Measurements from ENCODE around the gene EML6.
A peak's percentile ranks its signal among the peaks of the same experiment; 100 is the strongest.

The EML6 gene

DNA sequence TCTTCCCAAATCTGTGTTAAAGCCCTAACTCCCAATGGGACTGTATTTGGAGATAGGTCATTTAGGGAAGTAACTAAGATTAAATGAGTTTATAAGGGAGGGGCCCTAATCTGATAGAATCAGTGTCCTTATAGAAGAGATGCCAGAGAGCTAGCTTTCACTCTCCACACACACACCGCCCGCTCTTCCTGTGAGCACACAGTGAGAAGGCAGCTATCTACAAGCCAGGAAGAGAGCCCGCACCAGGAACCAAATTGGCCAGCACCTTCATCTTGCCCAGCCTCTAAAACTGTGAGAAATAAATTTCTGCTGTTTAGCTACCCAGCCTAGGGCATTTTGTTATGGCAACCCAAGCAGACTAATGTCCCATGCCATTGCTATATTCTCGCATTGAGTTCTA, 201.6 kb downstream of the EML6 start:
- no peak for DNase-seq

DNA sequence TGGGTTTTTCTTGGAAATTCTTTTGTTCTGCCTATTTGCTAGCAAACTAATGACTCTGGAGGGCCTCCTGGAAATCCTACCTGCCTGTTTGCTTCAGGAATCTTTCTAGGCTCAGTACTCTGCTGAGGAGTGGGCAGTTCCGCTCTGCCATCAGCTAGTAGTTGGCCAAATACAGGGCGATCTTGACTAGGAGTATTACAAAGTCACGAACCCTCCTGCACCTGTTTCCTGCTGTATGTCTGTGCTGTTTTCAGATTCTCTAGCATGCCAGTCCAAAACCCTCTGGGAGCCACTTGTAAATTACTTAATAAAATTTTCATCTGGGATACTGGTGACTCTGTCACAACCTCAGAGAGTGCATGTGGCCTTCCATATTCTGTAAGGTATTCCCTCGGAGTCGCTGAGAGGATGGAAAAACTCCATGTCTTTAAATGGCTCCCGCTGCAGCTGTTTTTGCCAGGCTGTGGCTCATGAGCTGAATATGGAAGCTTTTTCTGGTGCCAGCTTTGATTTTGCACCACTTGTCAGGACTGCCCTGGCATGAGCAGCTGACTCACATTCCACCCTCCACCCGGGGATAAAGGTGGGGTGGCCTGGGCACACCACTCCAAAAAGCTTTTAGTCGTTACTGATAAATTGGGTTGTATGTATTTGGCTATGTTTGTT, 203.8 kb downstream of the EML6 start:
- DNase-seq: no peak

DNA sequence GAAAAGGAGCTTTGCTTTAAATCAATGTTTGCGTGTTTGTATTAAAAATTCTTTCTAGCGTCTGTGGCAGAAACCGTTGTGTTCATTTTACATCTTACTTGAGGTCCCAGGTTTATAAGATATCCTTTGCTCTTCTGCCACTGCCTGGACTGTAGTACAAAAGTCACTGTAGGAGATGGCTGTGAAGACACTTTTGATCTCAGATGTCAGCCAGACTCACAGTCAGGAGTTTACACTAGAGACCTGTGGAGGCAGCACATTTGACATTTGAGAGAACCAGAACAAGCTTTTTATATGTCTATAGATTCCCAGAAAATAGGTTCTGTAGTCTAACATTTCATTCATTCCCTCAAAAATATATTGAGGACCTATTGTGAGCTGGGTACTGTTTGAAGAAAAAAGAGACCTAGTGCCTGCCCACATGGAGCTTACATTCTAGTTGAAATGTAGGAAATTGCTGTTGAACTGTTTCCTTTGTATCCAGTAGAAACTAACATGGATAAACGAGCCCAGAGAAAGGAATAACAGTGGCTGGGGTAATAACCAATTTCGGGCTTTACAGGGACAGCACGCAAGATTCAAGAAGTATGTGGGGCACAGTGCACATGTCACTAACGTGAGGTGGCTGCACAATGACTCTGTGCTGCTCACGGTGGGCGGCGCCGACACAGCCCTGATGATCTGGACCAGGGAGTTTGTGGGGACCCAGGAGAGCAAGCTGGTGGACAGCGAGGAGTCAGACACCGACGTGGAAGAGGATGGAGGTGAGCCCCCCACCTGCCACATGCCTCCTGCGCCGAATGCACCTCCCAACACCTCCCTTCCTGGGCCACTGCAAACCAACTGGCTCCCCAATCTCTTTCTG, 204.5 kb downstream of the EML6 start:
- DNase-seq: no peak

DNA sequence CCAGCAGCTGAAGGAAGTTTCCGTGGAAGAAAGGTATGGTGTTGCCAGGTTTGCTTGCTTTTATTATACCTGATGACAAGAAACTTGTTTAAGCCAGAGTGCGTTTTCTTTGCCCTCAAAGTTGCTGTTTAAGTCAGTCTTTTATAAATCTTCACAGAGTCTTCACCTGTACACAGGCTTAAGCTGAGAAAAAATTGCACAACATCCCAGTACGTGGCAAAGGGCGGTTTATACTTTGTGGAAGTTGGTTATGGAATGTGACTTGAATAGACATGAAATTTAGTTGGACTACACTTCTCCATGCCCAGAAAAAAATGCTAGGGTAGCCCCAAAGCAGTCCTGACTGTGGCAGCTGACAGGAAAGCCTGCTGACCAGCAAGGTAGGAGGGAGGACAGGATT, 205.3 kb downstream of the EML6 start:
- no peak for DNase-seq

DNA sequence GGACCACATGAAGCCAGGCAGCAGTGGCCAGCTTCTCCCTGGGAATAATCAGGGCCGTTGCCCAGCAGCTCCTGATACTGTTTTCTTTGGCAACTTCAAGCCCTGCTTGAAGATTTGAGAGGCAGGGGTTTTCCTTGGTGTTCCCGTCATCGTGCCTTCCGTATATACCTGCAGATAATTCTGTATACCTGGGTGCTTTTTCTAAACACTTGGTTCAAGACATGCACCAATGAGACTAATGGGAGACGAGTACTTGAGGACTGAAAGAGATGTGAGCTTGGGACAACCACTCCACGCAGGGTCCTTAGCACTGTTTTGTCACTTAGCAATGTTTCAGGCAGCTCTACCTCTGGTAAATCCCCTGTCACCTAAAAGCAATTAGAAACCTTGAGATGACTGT, 208.0 kb downstream of the EML6 start:
- no peak for DNase-seq

DNA sequence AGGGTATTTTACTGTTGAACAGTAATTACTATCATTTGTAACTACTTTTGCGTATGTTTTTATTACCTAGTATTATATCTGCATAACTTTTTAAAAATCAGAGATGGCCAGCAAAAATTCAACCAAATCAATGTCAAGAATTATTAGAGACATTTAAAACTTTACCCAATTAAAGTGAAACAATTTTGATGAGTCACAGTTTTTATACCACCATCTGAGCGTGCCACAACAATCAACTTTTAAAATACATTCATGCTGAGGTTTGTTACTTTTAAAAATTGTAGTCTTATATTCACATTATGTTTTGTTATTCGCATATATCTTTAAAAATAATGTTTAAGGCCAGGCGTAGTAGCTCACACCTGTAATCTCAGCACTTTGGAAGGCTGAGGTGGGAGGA, 211.9 kb downstream of the EML6 start:
- DNase-seq: no peak

DNA sequence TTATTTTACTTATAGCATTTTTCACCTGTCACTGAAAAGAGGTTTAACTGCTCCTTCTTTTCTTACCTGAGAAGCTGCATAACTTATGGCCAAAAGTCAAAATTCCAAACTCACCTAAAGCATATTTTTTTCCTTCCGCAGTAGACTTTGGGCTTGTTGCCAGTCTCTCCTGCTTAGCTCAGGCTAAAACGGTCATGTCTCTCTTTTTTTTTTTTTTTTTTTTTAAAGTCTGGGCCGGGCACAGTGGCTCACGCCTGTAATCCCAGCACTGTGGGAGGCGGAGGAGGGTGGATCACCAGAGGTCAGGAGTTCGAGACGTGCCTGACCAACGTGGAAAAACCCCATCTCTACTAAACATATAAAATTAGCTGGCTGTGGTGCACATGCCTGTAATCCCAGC, 213.3 kb downstream of the EML6 start:
- DNase-seq: peak; percentile 33

DNA sequence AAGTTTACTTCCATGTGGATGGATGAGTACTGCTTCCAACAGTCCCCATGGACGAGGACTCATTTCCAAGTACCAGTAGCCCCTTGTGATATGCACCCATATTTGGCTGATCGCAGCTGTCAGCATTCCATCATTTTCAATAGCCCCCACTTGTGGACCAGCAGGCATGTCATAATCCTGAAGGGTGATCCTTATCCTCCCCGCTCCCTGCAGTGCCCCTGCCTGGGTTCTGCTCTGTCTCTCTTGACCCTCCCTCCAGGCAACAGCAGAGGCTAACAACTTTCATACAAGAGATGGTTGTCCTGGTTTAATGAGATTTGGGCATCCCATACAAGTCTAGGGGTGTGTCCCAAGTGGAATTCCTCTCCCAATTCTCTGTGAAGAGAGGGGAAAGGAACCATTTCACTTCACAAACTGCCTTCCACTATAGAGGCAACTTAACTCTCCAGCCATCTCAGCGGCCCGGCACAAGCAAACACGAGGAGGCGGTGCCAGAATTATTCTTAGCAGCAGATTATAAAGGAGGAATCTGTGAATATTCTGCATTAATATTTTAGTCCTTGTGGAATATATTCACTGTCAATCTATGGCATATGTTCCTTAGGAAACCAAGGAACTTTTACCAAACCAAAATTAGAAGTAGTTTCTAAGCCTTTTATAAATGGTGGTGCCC, 216.1 kb downstream of the EML6 start:
- DNase-seq: no peak

DNA sequence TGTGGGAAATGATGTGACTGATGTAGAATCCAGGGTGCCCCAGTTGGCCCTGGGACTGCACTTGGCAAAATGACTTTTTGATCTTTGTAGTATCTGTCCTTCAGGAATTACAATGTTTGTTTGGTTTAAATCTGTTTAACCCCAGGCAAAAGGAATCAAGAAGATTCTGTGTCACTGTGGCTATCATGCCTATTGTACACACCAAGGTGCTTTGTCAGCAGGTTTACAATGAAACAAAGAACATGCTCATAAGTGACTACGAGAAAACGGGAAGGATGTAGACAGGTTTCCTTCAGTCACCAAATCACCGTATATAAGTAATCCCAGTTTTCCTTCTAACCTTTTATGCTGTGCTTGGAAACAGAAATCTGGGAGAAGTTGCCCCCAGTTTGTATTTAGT, 217.3 kb downstream of the EML6 start:
- DNase-seq: no peak

DNA sequence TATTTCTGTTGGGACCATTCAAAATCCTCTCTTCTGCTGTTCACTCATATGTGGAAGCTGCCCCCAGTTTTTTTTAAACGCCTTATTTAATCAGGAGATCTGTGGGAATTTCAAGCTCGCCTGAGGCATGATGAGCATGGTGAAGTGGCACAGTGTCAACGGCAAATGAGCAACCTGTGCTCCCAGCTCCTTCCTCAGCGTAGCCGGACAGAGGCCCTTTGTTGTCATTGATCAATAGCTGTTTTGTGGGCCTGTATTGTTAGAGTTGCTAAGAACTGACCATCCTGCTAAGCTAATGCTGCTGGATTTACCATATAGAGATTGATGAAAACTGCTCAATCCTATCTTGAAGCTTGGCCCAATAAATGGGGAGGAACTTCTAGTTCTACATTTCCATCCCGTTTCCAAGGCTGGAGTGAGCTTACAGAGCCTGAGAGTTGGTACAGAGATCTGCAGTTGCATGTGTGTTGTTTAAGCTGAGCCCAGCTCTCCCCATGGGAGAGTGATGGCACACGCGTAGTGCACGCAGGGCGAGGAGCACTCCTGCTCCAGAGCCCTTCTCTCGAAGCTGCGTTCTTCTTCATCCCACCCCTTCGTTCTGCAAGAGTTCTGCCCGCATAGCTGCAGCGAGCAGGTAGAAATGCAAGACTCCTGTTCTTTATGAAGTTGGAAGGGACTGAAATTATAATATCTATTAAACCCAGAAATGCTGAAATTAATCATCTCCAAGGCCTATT, 218.0 kb downstream of the EML6 start:
- DNase-seq: no peak

DNA sequence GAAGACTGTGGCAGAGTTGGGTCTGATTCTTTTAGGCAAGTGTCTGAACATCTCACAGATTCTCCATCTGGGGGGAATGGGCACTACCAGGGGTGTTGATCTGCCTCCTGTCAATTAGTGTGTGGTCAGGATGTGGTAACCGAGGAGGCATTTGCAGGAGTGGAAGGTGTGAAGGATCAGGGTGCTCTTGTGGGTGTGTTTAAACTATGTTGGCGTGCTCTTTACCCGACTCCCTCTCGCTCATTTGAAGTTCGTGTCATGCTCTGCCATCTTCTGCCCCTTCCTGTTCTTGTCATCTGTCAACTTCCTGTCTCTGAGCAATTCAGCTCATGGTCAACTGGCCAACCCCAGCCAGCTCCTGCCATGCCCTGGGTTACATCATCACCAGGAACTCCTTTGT, 218.9 kb downstream of the EML6 start:
- DNase-seq: no peak

DNA sequence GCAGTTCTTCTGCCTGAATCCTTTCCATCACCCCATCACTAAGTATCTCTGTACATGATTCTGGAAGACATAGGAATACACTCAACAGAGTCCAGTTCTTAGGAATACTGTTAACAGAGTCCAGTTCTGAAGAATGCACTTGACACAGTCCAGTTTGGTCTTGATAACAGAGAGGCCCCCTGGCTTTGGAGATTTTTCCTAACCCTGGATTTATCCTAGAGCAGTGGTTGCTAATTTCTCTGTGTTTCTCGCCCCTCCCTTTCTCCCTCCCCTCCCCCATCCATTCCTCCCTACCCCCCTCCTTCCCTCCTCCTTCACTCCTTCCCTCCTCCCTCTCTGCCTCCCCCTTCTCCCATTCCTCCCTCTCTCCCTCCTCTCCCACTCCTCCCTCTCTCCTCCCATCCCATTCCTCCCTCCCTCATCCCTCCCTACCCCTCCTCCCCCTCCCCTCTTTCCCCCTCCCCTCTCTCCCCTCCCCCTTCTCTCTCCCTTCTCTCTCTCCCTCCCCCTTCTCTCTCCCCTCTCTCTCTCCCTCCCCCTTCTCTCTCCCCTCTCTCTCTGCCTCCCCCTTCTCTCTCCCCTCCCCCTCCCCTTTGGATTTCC, 221.4 kb downstream of the EML6 start:
- no peak for DNase-seq

DNA sequence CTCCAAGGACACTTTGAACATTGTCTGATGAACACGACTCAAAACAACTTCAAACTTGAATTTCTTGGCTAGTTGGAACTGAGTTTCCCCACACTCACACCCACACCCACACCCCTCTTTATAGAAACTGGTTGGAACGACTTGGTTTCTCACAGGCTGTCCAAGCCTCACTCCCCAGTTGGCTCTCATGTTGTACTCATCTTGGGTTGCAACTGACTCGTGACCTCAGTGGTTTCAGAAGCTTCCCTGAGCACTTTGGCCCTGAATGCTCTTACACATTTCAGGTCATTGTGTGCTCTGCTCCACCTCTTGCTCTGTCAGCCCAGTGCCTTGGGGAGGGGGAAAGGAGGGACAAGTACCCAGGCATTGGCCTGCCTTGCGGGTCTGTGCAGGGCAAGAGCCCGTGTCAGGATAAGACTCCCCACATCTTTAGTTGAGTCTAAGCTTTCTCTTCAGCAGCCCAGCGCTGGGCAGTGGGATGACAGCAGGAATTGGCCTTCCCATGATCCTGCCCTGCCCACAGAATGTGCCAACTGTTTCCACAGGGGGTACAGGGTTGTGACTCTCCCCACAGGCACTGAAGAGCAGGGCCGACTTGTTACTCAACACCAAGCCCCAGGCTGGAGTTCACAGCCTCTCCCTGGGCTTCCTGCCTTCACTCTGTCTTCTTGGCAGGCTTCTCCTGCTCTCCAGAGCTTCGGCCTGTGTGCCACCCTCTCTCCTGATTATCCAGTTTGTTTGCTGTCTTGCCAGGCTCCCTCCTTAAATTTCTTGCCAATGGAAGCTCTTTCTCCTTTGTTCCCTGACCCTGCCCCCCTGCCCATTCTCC, 222.1 kb downstream of the EML6 start:
- peak; percentile 63 for DNase-seq

DNA sequence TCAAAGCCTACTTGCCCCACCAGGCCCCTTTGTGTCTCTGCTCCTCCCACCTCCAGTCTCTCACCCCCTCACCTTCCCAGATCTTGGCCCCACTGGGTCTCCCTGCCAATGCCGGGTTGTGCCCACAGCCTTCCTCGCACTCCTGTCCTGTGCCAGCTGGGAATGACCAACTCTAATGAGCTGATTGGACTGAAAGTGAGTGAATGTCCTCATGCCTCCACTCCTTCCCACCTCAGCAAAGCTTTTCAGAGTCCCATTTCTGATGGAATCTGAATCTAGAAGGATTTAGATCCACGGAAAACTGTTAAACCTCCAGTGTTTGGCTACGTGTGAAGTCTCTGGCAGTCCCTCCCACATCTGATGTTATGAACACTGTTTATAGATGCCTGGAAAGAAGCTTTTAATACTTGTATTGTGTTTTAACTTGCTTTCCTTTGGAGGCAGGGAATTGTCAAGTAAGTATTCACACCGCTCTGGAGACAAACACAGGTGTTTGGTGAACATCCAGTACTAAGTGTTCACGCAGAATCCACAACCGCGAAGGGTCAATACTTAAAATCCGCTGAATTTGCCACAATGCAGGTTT, 222.9 kb downstream of the EML6 start:
- DNase-seq: no peak

DNA sequence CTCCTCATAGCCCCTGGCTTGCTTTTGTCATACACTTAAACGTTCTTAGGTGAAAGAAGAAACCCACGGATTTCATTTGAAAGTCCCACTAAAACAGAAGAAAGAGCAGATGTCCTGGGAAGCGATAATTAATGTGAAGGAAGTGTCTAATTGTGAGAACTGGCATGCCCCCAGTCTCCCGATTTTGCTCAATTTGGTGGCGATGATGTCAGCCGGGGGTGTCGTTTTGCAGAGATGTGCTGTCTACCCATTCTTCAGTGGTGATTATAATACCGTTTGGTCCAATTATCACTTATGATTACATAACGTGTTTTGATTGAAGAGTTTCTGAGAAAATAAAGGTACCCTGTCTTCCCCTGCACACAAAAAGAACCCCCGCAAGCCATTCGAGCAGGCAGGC, 223.7 kb downstream of the EML6 start:
- no peak for DNase-seq

DNA sequence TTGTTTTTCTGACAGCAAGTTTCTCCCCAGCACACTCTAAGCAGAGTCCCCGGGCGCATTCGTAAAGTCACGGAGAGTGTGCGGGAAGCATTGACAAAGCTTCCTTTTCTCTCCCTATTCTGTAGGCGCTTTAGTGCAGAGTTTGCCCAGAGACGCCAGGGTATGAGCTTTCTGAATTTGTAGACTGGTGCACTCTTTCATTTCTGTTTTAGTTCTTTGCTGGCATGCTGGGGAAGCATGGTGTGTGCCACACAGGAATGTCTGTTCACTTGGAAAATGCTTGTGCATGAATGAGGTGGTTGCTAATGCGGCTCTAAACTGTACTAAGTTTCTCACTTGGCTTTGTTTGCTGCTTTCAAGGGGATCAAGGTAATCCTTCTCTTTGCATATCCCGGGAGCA, 224.2 kb downstream of the EML6 start:
- DNase-seq: no peak

DNA sequence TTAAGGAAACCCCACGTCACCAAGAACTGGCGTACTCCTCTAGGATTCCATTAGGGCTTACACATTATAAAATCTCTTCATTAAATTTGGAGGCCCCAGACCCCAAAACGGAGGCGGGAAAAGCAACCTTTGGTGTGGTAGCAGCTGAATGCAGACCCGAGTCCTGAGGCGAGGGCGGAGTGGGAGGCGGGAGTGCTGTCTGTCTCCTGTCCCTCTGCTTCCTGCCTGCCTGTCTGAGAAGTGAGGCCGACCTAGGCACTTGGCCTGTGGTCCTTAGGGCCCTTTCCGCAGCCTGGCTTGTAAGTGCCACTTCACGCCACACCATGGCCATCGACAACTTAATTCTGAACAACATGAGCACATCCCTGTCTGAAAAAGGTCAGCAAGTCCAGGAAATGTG, 224.7 kb downstream of the EML6 start:
- DNase-seq: no peak

DNA sequence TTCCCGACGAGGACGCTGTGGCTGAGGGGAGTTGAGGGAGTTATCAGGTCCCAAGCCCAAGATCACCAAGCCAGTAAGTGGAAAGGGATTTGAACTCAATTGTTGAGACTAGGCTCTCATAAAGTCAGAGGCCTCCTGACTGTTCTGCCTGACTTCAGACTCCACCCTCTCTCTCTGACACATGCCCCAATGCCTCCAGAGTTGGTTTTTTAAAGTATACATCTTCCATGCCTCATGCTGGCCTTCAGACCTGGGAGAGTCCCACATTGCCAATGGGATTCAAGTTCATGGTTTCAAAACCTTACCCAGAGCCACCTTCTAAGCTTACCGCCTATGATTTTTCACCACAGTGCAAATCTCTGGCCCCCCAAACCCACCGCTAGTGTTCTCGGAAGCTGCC, 226.0 kb downstream of the EML6 start:
- DNase-seq: no peak

DNA sequence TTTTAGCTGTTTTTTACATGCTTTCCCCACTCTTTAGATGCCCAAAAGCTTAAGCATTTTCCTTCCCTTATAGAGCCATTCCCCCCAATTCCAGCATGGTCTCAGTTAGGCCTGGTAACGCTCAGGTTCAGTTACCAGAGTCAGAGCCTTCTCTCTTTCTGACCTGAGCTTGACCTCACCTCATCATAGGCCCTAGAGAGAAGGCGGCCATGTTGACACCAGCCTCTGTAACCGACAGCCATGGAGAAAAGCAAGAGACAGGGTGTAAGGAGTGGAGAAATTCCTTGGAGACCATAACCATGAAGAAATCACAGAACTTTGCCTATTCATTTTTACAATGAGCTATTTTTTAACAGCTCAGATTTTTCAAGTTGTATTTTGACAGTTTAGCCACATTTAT, 227.3 kb downstream of the EML6 start:
- DNase-seq: no peak

DNA sequence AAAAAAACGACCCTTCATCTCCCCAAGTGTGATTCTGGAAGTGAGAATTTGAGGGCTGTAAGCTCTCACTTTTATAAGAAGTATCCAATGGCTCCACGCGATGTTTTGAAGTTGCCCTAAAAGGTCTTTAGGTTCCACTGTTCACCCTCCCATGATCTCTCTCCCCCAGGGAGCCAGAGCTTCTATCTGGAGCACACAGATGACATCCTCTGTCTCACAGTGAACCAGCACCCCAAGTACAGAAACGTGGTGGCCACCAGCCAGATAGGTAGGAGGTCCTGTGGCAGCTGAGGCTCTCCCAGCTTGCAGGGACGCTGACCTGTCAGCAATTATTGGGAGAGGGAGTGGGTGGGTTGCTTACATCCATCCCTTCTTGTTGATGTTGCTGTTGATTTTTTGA, 229.0 kb downstream of the EML6 start:
- DNase-seq: no peak

DNA sequence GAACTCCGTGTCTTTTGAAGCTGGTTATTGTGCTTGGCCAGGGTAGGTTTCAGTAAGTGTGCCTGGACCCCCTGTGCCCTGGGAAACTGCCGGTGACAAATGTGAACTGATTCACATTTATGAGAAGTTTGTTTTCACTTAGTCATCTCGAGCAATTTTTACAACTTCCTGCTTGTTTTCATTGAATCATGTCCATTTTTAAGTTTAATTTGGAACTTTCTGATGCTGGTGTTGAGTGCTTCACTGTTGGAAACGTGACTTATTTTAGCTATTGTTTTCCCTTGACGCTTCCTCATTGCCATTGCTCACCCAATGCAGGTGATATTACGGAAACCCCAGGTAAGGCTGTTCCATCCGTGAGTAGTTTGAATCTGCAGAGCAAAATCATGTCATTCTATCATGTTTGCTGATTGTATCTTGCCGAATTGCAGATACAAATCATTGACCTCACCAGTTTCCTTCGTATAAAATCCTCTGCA, 229.6 kb downstream of the EML6 start:
- DNase-seq: no peak

DNA sequence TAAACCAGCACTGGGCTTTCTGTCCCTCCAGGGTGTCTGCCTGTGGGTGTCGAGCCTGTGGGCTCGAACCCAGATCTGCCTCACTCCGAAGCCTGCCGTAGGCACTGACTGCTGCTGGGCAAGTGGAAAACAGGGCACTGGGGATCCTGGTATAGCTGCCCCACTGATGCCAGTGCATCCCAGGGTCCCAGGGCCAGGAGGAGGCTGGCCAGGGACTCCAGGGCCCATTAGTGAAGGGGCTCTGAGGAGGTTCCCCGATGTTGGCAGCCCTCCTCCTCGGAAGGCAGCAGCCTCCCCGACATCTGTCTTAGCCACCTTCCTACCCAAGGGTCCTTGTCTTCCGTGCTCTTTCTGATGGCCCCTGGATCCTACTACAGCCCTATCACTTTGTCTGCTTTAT, 230.7 kb downstream of the EML6 start:
- no peak for DNase-seq
